HG03135 (cell line): ENCODE results near the gene NDST1.

ENCODE experiments used
- ATAC-seq: cut with Tn5 transposase; IDR thresholded peaks from one replicate; pipeline ENCODE4 v1.9.1; 2021; ENCODE audit warnings: mild to moderate bottlenecking, moderate library complexity; ENCODE audit not compliant: unreplicated experiment

The NDST1 gene

GRCh38 chr5:150540615-150541396, 32.9 kb downstream of the NDST1 start:
- ATAC-seq, result no peak

DNA sequence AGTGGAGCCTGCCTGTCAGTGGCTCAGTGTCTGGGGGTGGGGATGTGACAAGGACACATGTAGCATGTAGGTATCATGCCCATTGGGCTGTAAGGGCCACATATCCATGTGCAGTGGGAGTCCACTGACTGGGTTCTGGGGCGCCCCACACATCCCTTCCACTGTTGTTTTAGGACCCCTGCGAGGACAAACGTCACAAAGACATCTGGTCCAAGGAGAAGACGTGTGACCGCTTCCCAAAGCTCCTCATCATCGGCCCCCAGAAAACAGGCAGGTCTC, 33.4 kb downstream of the NDST1 start:
- no peak for ATAC-seq

DNA sequence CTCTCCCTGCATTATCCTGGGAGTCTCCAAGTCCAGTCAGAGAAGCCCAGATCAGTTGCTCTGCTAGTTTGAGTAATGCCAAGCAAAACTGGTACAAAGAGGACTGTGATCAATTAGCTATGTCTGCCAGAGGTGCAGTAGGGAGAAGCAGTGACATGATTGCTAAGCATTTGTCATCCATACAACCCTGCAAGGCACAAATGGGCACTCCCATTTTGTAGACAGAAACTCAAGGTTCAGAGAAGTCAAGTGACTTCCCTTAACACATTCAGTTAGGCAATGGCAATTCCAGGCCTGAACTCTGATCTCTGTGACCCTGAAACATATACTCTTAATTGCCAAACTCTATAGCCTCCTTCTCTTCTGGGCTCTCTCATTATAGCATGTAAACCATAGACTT, 34.0 kb downstream of the NDST1 start:
- ATAC-seq, result no peak

GRCh38 chr5:150542933-150543445, 35.1 kb downstream of the NDST1 start:
- no peak for ATAC-seq

GRCh38 chr5:150544611-150545219, 36.8 kb downstream of the NDST1 start:
- peak; percentile 91 for ATAC-seq

- no peak for ATAC-seq
Observed at GRCh38 chr5:150545246-150545645, 37.3 kb downstream of the NDST1 start.

- ATAC-seq, result no peak
Observed at GRCh38 chr5:150548123-150548522, 40.2 kb downstream of the NDST1 start.

- ATAC-seq, result no peak
Observed at GRCh38 chr5:150549735-150550134, 41.8 kb downstream of the NDST1 start.

DNA sequence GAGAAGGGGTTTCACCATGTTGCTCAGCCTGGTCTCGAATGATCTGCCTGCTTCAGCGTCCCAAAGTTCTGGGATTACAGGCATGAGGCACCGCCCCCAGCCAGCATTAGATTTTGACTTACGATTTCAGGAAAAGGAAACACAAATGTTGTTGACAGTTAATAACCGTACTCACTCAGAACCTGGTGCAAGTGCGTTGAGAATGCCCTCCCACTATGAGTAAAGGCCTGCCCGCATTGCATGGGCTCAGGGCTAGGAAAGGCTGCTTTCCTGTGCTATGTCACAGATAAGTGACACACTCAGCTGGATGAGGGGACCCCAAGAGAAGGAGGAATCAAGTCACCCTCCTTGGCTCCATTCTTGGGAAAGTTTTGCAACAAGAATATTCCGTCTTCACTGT, 42.4 kb downstream of the NDST1 start:
- no peak for ATAC-seq

- ATAC-seq, result no peak
Observed at GRCh38 chr5:150551066-150551465, 43.1 kb downstream of the NDST1 start.

DNA sequence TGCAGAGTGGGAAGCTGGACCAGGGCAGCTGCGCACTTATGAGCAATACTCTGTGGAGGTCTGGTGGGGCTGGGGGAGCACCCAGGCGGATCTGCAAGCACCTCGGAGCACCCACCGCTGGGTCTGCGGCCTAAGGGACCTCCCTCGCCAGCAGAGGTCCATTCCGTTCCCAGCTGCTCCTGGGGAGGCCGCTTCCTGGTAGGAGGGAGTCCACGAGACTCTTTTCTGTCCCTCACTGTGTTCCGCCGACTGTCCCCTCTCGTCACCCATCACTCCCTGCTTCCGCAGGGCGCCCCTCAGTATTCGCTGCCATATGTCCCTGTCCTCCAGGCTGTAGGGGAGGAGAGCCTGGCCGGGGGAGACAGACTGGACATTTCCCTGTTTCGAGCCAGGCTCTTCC, 45.5 kb downstream of the NDST1 start:
- ATAC-seq, result no peak

- ATAC-seq, result no peak
Observed at GRCh38 chr5:150553911-150554310, 46.0 kb downstream of the NDST1 start.

GRCh38 chr5:150554857-150555256, 46.9 kb downstream of the NDST1 start:
- ATAC-seq, result no peak

GRCh38 chr5:150556106-150556505, 48.2 kb downstream of the NDST1 start:
- ATAC-seq, result no peak

GRCh38 chr5:150556859-150557508, 49.1 kb downstream of the NDST1 start:
- ATAC-seq, result no peak

- no peak for ATAC-seq
Observed at GRCh38 chr5:150557509-150557872, 49.6 kb downstream of the NDST1 start.

GRCh38 chr5:150558088-150558621, 50.2 kb downstream of the NDST1 start:
- no peak for ATAC-seq

DNA sequence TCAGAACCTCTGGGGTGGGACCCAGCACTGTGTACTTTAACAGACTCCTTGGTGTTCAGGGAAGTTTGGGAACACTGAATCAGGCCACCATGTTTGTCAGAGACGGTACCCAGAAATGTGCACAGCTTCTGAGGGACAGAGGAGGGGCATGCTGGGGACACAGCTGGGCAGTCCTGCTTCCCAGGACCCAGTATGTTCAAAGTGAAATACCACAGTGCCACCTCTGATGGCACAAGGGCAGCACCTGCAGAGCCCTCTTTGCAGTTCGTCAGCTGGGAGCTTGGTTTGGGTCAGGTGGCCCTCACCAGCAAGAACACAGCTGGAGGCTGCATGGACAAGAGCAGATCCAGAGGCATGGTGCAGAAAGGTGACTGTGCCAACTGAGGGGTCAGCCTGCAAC, 51.2 kb downstream of the NDST1 start:
- no peak for ATAC-seq

GRCh38 chr5:150559701-150560100, 51.8 kb downstream of the NDST1 start:
- ATAC-seq, result no peak

GRCh38 chr5:150560401-150561191, 52.7 kb downstream of the NDST1 start:
- ATAC-seq, result peak; percentile 82

DNA sequence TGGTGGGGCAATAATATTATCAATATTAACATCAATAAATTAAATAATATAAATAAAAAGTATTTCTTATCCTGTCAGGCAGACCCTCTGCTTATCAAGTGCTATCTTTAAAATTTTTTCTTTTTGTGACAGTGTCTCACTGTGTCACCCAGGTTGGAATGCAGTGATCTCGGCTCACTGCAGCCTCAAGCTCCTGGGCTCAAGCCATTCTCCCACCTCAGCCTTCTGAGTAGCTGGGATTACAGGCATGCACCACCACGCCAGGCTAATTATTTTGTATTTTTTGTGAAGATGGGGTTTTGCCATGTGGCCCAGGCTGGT, 53.2 kb downstream of the NDST1 start:
- ATAC-seq, result no peak
